ENCODE data around the gene SZT2.

Gene SZT2

DNA sequence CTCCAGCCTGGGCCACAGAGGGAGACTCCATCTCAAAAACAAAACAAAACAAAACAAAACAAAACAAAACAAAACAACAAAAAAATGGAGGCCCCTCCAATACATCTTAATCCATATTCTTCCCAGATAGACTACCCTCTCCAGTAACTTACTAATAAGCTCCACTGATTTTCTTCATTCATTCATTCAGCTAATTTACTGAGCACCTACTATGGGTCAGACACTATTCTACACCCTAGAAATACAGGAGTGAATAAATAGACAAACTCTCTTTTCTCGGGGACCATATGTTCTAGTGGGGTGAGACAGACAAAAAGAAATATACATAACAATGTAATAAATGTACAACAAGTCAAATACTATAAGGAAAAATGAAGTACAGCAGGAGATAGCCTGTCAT lies 38.7 kb upstream of the SZT2 start:
- Histone ChIP-seq H3K4me3 (ENCODE audit: low read depth, low read length) (no peak overlapping the region), H3K4me1 (ENCODE audit: control insufficient read depth in 1 of 2, insufficient read depth in 2 of 2, low read length in 2 of 2) (peaks cover 3 to 4% of the 10 kb centered on the region in 2 experiments), H3K4ac (ENCODE audit: low read depth, low read length) (no peak overlapping the region), H3K4me2 (ENCODE audit: low read length) (no peak overlapping the region), H4K8ac (ENCODE audit: low read depth, low read length) (no peak overlapping the region), H2BK120ac (ENCODE audit: insufficient read depth, low read length, poor library complexity) (no peak overlapping the region), H2AK5ac (ENCODE audit: low read length) (no peak overlapping the region), H3K79me1 (ENCODE audit: low read length) (peaks cover 9% of the 10 kb centered on the region), H3K18ac (ENCODE audit: low read length) (no peak overlapping the region), H3K36me3 (ENCODE audit: control insufficient read depth in 1 of 2, insufficient read depth in 2 of 2, low read length in 2 of 2) (no peaks in the 10 kb centered on the region), H3K14ac (ENCODE audit: low read length) (no peak overlapping the region), H3K9ac (ENCODE audit: low read length) (no peak overlapping the region), H4K91ac (ENCODE audit: low read depth, low read length) (no peak overlapping the region), H3K9me3 (ENCODE audit: insufficient read depth, low read depth, low read length) (no peaks in the 10 kb centered on the region), H3K27me3 (ENCODE audit: insufficient read depth, low read length) (no peaks in the 10 kb centered on the region), H2BK12ac (ENCODE audit: low read length) (no peak overlapping the region), H3K27ac (ENCODE audit: low read depth, low read length) (no peak overlapping the region), H3K23ac (ENCODE audit: low read length) (no peak overlapping the region), H2BK5ac (ENCODE audit: low read depth, low read length, poor library complexity) (no peak overlapping the region), H3K79me2 (ENCODE audit: control insufficient read depth, insufficient read depth, low read length, poor library complexity) (peaks cover 7% of the 10 kb centered on the region), H4K12ac (ENCODE audit: low read depth, low read length) (no peak overlapping the region), H2AFZ (ENCODE audit: insufficient read depth, low read length, poor library complexity) (no peak overlapping the region)
- no CpG with 5 or more reads among the region's 1 CpG for WGBS (ENCODE audit: extremely low coverage, insufficient coverage, insufficient read length)
- no peak for DNase-seq

DNA sequence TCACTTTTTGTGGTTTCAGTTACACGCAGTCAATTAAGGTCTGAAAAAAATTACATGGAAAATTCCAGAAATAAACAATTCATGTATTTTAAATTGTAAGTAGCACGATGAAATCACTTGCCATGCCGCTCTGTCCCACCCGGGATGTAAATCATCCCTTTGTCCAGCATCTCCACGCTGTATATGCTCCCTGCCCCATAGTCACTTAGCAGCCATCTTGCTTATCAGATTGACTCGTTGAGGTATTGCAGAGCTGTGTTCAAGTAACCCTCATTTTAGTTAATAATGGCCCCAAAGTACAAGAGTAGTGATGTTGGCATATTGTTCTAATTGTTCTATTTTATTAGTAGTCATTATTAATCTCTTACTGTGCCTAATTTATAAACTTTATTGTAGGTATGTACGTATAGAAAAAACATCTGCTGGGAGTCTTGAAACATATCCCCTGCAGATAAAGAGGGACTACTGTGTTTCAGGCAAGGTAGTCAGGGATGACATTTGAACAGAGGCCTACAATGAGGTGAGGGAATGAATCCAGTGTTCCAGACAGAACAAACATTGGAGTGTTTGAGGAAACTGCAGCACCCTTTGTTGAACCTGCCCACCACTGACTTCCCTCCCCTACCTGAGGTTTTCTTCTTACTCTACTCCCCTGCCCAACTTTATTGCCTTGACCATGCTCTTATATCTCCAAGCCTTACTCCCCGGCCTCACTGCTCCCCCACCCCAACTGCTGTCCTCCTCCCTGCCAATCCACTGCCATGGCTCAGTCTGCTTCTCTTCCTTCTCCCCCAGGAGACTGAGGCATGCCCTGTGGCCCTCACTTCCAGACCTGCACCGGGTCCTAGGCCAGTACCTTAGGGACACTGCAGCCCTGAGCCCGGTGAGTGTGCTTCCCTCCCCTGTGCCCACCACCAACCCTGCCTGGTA lies 38.0 kb upstream of the SZT2 start:
- Histone ChIP-seq H3K36me3 (ENCODE audit: control insufficient read depth in 1 of 2, insufficient read depth in 2 of 2, low read length in 2 of 2) (no peaks in the 10 kb centered on the region), H3K79me1 (ENCODE audit: low read length) (peaks cover 9% of the 10 kb centered on the region), H2BK12ac (ENCODE audit: low read length) (peak overlapping the region; percentile 8), H3K18ac (ENCODE audit: low read length) (no peak overlapping the region), H3K27me3 (ENCODE audit: insufficient read depth, low read length) (no peaks in the 10 kb centered on the region), H2BK5ac (ENCODE audit: low read depth, low read length, poor library complexity) (no peak overlapping the region), H3K79me2 (ENCODE audit: control insufficient read depth, insufficient read depth, low read length, poor library complexity) (peaks cover 7% of the 10 kb centered on the region), H3K23ac (ENCODE audit: low read length) (no peak overlapping the region), H3K9me3 (ENCODE audit: insufficient read depth, low read depth, low read length) (no peaks in the 10 kb centered on the region), H3K9ac (ENCODE audit: low read length) (no peak overlapping the region), H3K14ac (ENCODE audit: low read length) (no peak overlapping the region), H3K4ac (ENCODE audit: low read depth, low read length) (no peak overlapping the region), H3K27ac (ENCODE audit: low read depth, low read length) (no peak overlapping the region), H3K4me2 (ENCODE audit: low read length) (no peak overlapping the region), H2AK5ac (ENCODE audit: low read length) (no peak overlapping the region), H4K12ac (ENCODE audit: low read depth, low read length) (no peak overlapping the region), H2BK120ac (ENCODE audit: insufficient read depth, low read length, poor library complexity) (no peak overlapping the region), H3K4me1 (ENCODE audit: control insufficient read depth in 1 of 2, insufficient read depth in 2 of 2, low read length in 2 of 2) (peaks cover 3 to 4% of the 10 kb centered on the region in 2 experiments), H4K8ac (ENCODE audit: low read depth, low read length) (no peak overlapping the region), H2AFZ (ENCODE audit: insufficient read depth, low read length, poor library complexity) (no peak overlapping the region), H3K4me3 (ENCODE audit: low read depth, low read length) (no peak overlapping the region), H4K91ac (ENCODE audit: low read depth, low read length) (no peak overlapping the region)
- DNase-seq: no peak
- no CpG with 5 or more reads among the region's 10 CpGs for WGBS (ENCODE audit: extremely low coverage, insufficient coverage, insufficient read length)

DNA sequence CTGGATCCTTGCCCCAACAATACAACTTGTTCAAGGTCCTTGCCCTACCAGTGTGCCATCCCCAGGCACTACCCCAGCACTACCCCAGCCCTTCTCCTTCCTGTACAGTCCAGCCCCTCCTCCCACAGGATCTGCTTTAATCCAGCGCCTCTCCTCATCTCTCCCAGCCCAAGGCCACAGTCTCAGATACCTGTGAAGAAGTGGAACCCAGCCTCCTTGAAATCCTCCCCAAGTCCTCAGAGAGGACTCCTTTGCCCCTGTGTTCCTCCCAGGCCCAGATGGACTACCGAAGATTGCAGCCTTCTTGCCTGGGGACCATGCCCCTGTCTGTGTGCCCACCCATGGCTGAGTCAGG lies 37.4 kb upstream of the SZT2 start:
- no peak overlapping the region for H4K8ac ChIP-seq (ENCODE audit: low read depth, low read length)
- H3K4ac ChIP-seq (ENCODE audit: low read depth, low read length): no peak overlapping the region

DNA sequence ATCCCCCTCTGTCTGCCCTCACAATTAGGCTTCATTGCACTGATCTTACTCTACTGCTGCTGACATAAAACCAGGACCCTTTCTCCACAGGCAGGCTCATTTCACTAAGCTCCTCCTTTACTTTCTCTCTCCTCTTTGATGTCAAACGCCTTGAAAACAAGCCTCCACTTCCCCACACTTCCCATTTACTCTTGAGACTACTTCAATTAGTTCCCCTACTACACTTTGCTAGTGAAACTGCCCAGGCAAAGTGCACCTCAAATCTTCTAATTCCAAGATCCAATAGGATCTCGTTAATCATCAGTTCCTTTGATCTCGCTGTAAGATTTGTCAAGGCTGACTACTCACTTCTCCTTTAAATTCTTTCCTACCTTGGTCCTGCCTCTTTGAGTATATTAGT lies 36.8 kb upstream of the SZT2 start:
- H3K4me3 ChIP-seq (ENCODE audit: low read depth, low read length): no peak overlapping the region
- no peak overlapping the region for H3K18ac ChIP-seq (ENCODE audit: low read length)
- H3K9ac ChIP-seq (ENCODE audit: low read length): no peak overlapping the region
- H3K27me3 ChIP-seq (ENCODE audit: insufficient read depth, low read length): no peaks in the 10 kb centered on the region
- no peak overlapping the region for H2BK120ac ChIP-seq (ENCODE audit: insufficient read depth, low read length, poor library complexity)
- no peak overlapping the region for H3K23ac ChIP-seq (ENCODE audit: low read length)
- H3K79me1 ChIP-seq (ENCODE audit: low read length): peaks cover 9% of the 10 kb centered on the region
- no peak overlapping the region for H2AK5ac ChIP-seq (ENCODE audit: low read length)
- H2BK5ac ChIP-seq (ENCODE audit: low read depth, low read length, poor library complexity): no peak overlapping the region
- no peak overlapping the region for H2AFZ ChIP-seq (ENCODE audit: insufficient read depth, low read length, poor library complexity)
- no peaks in the 10 kb centered on the region for H3K36me3 ChIP-seq (ENCODE audit: control insufficient read depth in 1 of 2, insufficient read depth in 2 of 2, low read length in 2 of 2)
- no peak overlapping the region for H4K91ac ChIP-seq (ENCODE audit: low read depth, low read length)
- H3K9me3 ChIP-seq (ENCODE audit: insufficient read depth, low read depth, low read length): no peaks in the 10 kb centered on the region
- DNase-seq: no peak
- H3K27ac ChIP-seq (ENCODE audit: low read depth, low read length): no peak overlapping the region
- H3K79me2 ChIP-seq (ENCODE audit: control insufficient read depth, insufficient read depth, low read length, poor library complexity): peaks cover 7% of the 10 kb centered on the region
- H3K14ac ChIP-seq (ENCODE audit: low read length): no peak overlapping the region
- WGBS (ENCODE audit: extremely low coverage, insufficient coverage, insufficient read length): no CpG with 5 or more reads among the region's 3 CpGs
- no peak overlapping the region for H2BK12ac ChIP-seq (ENCODE audit: low read length)
- no peak overlapping the region for H3K4me2 ChIP-seq (ENCODE audit: low read length)
- H4K12ac ChIP-seq (ENCODE audit: low read depth, low read length): no peak overlapping the region
- peaks cover 3 to 5% of the 10 kb centered on the region in 2 experiments for H3K4me1 ChIP-seq (ENCODE audit: control insufficient read depth in 1 of 2, insufficient read depth in 2 of 2, low read length in 2 of 2)
- H3K4ac ChIP-seq (ENCODE audit: low read depth, low read length): no peak overlapping the region
- no peak overlapping the region for H4K8ac ChIP-seq (ENCODE audit: low read depth, low read length)

More for the DNA sequence above, 37.4 kb upstream of the SZT2 start:
- H2BK5ac ChIP-seq (ENCODE audit: low read depth, low read length, poor library complexity): no peak overlapping the region
- H2BK120ac ChIP-seq (ENCODE audit: insufficient read depth, low read length, poor library complexity): no peak overlapping the region
- no peaks in the 10 kb centered on the region for H3K36me3 ChIP-seq (ENCODE audit: control insufficient read depth in 1 of 2, insufficient read depth in 2 of 2, low read length in 2 of 2)
- H3K23ac ChIP-seq (ENCODE audit: low read length): no peak overlapping the region
- H2BK12ac ChIP-seq (ENCODE audit: low read length): no peak overlapping the region
- no peak for DNase-seq
- no peak overlapping the region for H3K4me2 ChIP-seq (ENCODE audit: low read length)
- H3K27me3 ChIP-seq (ENCODE audit: insufficient read depth, low read length): no peaks in the 10 kb centered on the region
- H2AK5ac ChIP-seq (ENCODE audit: low read length): no peak overlapping the region
- H2AFZ ChIP-seq (ENCODE audit: insufficient read depth, low read length, poor library complexity): no peak overlapping the region
- H3K18ac ChIP-seq (ENCODE audit: low read length): no peak overlapping the region
- no peak overlapping the region for H4K12ac ChIP-seq (ENCODE audit: low read depth, low read length)
- no peak overlapping the region for H4K91ac ChIP-seq (ENCODE audit: low read depth, low read length)
- peaks cover 7% of the 10 kb centered on the region for H3K79me2 ChIP-seq (ENCODE audit: control insufficient read depth, insufficient read depth, low read length, poor library complexity)
- H3K4me3 ChIP-seq (ENCODE audit: low read depth, low read length): no peak overlapping the region
- peaks cover 9% of the 10 kb centered on the region for H3K79me1 ChIP-seq (ENCODE audit: low read length)
- WGBS (ENCODE audit: extremely low coverage, insufficient coverage, insufficient read length): no CpG with 5 or more reads among the region's 2 CpGs
- no peak overlapping the region for H3K27ac ChIP-seq (ENCODE audit: low read depth, low read length)
- H3K9me3 ChIP-seq (ENCODE audit: insufficient read depth, low read depth, low read length): no peaks in the 10 kb centered on the region
- H3K4me1 ChIP-seq (ENCODE audit: control insufficient read depth in 1 of 2, insufficient read depth in 2 of 2, low read length in 2 of 2): peaks cover 3 to 4% of the 10 kb centered on the region in 2 experiments
- H3K14ac ChIP-seq (ENCODE audit: low read length): no peak overlapping the region
- no peak overlapping the region for H3K9ac ChIP-seq (ENCODE audit: low read length)

Measured in trophoblast cell (in vitro differentiated cells and primary cell).